ENCODE results near the gene RBMS3. TPM values are rescaled to one million over a fixed set of nuclear protein-coding genes. Genes with fewer than 3 reads are reported as not detected.
"Not testable (repeated sequence)": the region's sequence is repeated elsewhere in the genome, so short reads cannot be mapped to it uniquely, and the experiment has no call there.

The RBMS3 gene
- total and polyA plus RNA-seq, 5 donors from 2014 or later: 5.2 to 18.8 (median 8.5) TPM

DNA sequence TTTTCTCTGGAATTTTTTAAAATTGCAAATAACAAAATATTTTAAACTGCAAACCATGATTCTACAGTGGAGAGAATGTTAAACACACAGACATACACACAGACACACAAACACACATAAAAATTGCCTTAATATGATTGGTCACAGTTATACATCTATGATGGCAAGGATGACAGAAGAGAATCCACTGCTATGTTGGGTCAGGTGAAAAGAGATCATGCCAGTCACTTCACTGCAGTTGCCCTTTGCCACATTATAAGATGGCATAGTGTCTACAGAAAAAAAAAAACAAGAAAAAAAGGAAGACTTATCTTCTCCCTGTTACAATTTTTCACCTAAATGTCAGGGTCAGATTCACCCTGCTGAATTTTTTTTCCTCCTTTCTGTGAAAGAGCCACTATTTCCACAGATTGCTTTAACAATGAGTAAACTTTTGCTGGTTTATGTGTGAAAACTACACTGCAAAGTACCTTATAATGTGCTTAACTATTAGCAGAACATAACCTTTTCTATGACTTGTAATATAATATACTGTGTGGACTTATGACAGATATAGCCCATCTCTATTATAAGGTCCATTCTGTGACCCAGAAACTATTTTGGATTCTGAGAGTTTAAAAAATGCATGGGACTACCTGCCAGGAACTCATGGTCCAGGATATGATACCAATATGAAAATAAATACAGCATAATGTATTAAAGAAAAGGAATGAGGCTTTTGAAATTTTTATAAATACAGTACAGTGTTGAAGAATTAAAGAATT is 111.9 kb downstream of the RBMS3 start:
- Mint-ChIP-seq H3K27me3 (no peaks in the 10 kb centered on the region), H3K36me3 (no peaks in the 10 kb centered on the region), H3K4me3 (no peak overlapping the region), H3K9me3 (peaks cover 0 to 5% (median 1%) of the 10 kb centered on the region in 7 donors), H3K4me1 (peaks cover 0 to 10% (median 0%) of the 10 kb centered on the region in 4 donors), H3K27ac (no peak overlapping the region)
- Histone ChIP-seq H3K27me3 (ENCODE audit: control insufficient read depth, insufficient read depth, low read length) (no peaks in the 10 kb centered on the region), H3K4me1 (ENCODE audit: control insufficient read depth, insufficient read depth, low read length, poor library complexity, severe bottlenecking) (no peaks in the 10 kb centered on the region), H3K27ac (ENCODE audit: insufficient read depth, low read length, poor library complexity, severe bottlenecking) (no peak overlapping the region), H3K36me3 (ENCODE audit: control insufficient read depth, insufficient read depth, low read length) (no peaks in the 10 kb centered on the region), H3K4me3 (ENCODE audit: low read depth, low read length) (no peak overlapping the region), H3K9me3 (ENCODE audit: control insufficient read depth in 2 of 2, low read length in 2 of 2) (no peaks in the 10 kb centered on the region)
- DNase-seq (no peak), ATAC-seq (ENCODE audit: low read depth in 2 of 2) (no peak)

DNA sequence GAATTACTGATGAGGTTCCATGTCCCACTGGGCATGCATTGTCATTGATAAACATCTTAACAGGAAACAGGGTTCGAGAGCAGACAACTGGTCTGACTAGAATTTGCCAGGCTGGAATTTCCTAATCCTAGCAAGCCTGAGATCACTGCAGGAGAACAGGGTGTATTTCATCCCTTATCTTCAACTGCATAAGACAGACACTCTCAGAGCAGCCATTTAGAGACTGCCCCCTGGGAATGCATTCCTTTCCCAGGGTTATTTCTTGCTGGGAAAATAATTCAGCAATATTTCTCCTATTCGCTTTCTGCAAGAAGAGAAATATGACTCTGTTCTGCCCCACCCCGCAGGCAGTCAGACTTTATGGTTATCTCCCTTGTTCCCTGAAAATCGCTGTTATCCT is 113.1 kb downstream of the RBMS3 start:
- not testable (repeated sequence) for H3K4me1 ChIP-seq (ENCODE audit: control insufficient read depth, insufficient read depth, low read length, poor library complexity, severe bottlenecking); H3K9me3 Mint-ChIP-seq; H3K27me3 Mint-ChIP-seq; ATAC-seq (ENCODE audit: low read depth in 2 of 2); H3K27ac ChIP-seq (ENCODE audit: insufficient read depth, low read length, poor library complexity, severe bottlenecking); H3K36me3 ChIP-seq (ENCODE audit: control insufficient read depth, insufficient read depth, low read length); H3K4me1 Mint-ChIP-seq; H3K9me3 ChIP-seq (ENCODE audit: control insufficient read depth in 2 of 2, low read length in 2 of 2); H3K36me3 Mint-ChIP-seq; H3K27me3 ChIP-seq (ENCODE audit: control insufficient read depth, insufficient read depth, low read length); DNase-seq; H3K27ac Mint-ChIP-seq; H3K4me3 ChIP-seq (ENCODE audit: low read depth, low read length); H3K4me3 Mint-ChIP-seq

DNA sequence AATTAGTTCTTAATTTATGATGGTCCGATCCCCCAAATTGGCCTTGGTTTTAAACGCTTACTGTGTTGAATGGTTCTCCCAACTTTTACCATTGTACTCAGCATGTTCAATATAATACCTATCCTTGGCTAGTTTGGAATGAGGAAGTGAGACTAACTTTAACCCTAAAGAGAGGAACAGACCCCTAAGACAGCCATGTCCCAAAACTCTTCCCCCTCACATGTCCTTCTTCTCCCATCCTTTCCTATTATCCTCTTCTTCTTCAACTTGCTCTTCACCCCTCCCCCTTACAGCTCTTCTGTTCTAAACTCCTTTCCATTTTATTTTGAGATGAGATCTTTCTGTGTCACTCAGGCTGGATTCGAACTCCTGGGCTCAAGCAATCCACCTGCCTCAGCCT is 116.5 kb downstream of the RBMS3 start:
- Histone ChIP-seq H3K36me3 (ENCODE audit: control insufficient read depth, insufficient read depth, low read length) (no peaks in the 10 kb centered on the region), H3K27ac (ENCODE audit: insufficient read depth, low read length, poor library complexity, severe bottlenecking) (no peak overlapping the region), H3K4me3 (ENCODE audit: low read depth, low read length) (no peak overlapping the region), H3K27me3 (ENCODE audit: control insufficient read depth, insufficient read depth, low read length) (no peaks in the 10 kb centered on the region), H3K4me1 (ENCODE audit: control insufficient read depth, insufficient read depth, low read length, poor library complexity, severe bottlenecking) (no peaks in the 10 kb centered on the region), H3K9me3 (ENCODE audit: control insufficient read depth in 2 of 2, low read length in 2 of 2) (no peaks in the 10 kb centered on the region)
- no peaks in the 10 kb centered on the region for H3K27me3 Mint-ChIP-seq
- H3K4me1 Mint-ChIP-seq: peaks cover 0 to 3% (median 1%) of the 10 kb centered on the region in 4 donors
- no peak for ATAC-seq (ENCODE audit: low read depth in 2 of 2)
- DNase-seq: no peak
- H3K36me3 Mint-ChIP-seq: no peaks in the 10 kb centered on the region
- no peak overlapping the region for H3K27ac Mint-ChIP-seq
- H3K9me3 Mint-ChIP-seq: peaks cover 0 to 5% (median 2%) of the 10 kb centered on the region in 7 donors
- no peak overlapping the region for H3K4me3 Mint-ChIP-seq

DNA sequence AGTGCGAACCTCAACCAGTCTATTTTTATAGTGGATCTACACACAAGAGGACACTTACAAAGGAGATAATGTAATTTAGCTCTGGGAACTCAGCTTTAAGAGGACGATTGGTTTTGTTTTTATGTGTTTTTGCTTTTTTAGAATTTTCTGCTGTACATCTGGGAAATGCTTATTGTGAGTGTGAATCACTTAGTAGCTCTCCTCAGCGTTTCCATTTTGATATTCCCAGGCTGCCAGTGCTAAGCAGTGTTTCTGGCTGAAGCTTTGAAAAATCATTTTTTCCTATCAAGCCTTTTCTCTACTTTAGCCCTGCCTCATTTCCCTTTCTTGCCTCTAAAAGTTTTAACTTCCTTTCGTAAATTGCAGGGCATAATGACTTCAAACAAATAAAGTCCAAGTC is 117.9 kb downstream of the RBMS3 start:
- Mint-ChIP-seq H3K27me3 (no peaks in the 10 kb centered on the region), H3K4me3 (no peak overlapping the region), H3K36me3 (no peaks in the 10 kb centered on the region), H3K4me1 (peaks cover 0 to 4% (median 1%) of the 10 kb centered on the region in 4 donors), H3K9me3 (peaks cover 0 to 4% (median 1%) of the 10 kb centered on the region in 7 donors), H3K27ac (no peak overlapping the region)
- Histone ChIP-seq H3K36me3 (ENCODE audit: control insufficient read depth, insufficient read depth, low read length) (no peaks in the 10 kb centered on the region), H3K9me3 (ENCODE audit: control insufficient read depth in 2 of 2, low read length in 2 of 2) (no peaks in the 10 kb centered on the region), H3K4me1 (ENCODE audit: control insufficient read depth, insufficient read depth, low read length, poor library complexity, severe bottlenecking) (no peaks in the 10 kb centered on the region), H3K27me3 (ENCODE audit: control insufficient read depth, insufficient read depth, low read length) (no peaks in the 10 kb centered on the region), H3K4me3 (ENCODE audit: low read depth, low read length) (no peak overlapping the region), H3K27ac (ENCODE audit: insufficient read depth, low read length, poor library complexity, severe bottlenecking) (no peak overlapping the region)
- ATAC-seq (ENCODE audit: low read depth in 2 of 2) (no peak), DNase-seq (no peak)

DNA sequence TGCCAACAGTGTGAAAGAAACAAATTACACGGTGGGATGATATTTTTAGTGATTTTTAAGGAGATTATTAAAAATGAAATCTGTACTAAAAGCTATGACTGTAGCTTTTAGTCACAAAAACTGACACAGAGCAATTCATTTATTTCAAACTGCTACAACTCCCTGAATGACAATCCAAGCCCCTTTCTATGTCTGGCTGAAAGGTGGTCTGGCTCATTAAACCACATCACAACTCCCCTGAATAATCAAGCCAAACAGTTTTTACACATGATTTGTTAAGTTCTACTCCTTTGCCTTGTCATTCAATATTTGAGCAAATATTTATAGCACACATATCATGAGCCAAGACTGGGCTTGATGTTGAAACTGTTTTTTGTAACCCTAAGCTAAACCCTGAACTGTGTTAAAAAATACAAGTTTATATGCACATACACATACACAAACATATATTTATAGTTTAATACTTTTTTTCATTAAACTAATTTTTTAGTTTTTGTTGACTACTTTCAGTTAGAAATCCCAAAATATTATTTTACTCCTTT is 125.5 kb downstream of the RBMS3 start:
- H3K4me1 ChIP-seq (ENCODE audit: control insufficient read depth, insufficient read depth, low read length, poor library complexity, severe bottlenecking): no peaks in the 10 kb centered on the region
- Mint-ChIP-seq H3K4me3 (no peak overlapping the region), H3K4me1 (peaks cover 0 to 7% (median 3%) of the 10 kb centered on the region in 4 donors), H3K9me3 (peaks cover 0 to 2% (median 0%) of the 10 kb centered on the region in 7 donors), H3K27me3 (no peaks in the 10 kb centered on the region), H3K36me3 (peaks cover 5% of the 10 kb centered on the region), H3K27ac (no peak overlapping the region)
- ATAC-seq (ENCODE audit: low read depth in 2 of 2) (no peak), DNase-seq (no peak)
- H3K9me3 ChIP-seq (ENCODE audit: control insufficient read depth in 2 of 2, low read length in 2 of 2): no peaks in the 10 kb centered on the region
- H3K4me3 ChIP-seq (ENCODE audit: low read depth, low read length): no peak overlapping the region
- no peak overlapping the region for H3K27ac ChIP-seq (ENCODE audit: insufficient read depth, low read length, poor library complexity, severe bottlenecking)
- no peaks in the 10 kb centered on the region for H3K36me3 ChIP-seq (ENCODE audit: control insufficient read depth, insufficient read depth, low read length)
- no peaks in the 10 kb centered on the region for H3K27me3 ChIP-seq (ENCODE audit: control insufficient read depth, insufficient read depth, low read length)

DNA sequence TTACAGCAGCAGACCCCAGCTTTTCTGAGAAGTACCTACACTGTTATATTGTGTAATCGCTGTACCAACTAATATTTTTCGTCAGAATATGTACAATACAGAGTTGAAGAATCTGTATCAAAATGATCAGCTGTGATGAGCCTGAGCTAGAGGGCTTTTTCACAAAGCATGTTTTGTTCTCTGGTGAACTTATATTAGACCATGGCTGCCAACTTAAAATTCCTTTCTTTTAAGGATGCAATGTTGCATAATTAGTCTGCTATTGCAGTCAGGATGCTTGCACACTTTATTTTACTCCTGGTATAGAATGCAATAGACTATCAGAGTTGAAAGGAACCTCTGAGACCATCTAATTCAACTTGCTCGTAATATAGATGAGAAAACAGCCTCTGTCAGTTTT is 127.8 kb downstream of the RBMS3 start:
- H3K27me3 ChIP-seq (ENCODE audit: control insufficient read depth, insufficient read depth, low read length): no peaks in the 10 kb centered on the region
- no peak overlapping the region for H3K27ac ChIP-seq (ENCODE audit: insufficient read depth, low read length, poor library complexity, severe bottlenecking)
- ATAC-seq (ENCODE audit: low read depth in 2 of 2) (no peak), DNase-seq (no peak)
- no peaks in the 10 kb centered on the region for H3K9me3 ChIP-seq (ENCODE audit: control insufficient read depth in 2 of 2, low read length in 2 of 2)
- no peaks in the 10 kb centered on the region for H3K36me3 ChIP-seq (ENCODE audit: control insufficient read depth, insufficient read depth, low read length)
- H3K27me3 Mint-ChIP-seq: no peaks in the 10 kb centered on the region
- H3K4me1 ChIP-seq (ENCODE audit: control insufficient read depth, insufficient read depth, low read length, poor library complexity, severe bottlenecking): no peaks in the 10 kb centered on the region
- no peak overlapping the region for H3K4me3 ChIP-seq (ENCODE audit: low read depth, low read length)
- H3K27ac Mint-ChIP-seq: no peak overlapping the region
- H3K4me1 Mint-ChIP-seq: peaks cover 0 to 10% (median 2%) of the 10 kb centered on the region in 4 donors
- H3K36me3 Mint-ChIP-seq: peaks cover 5% of the 10 kb centered on the region
- no peaks in the 10 kb centered on the region for H3K9me3 Mint-ChIP-seq
- H3K4me3 Mint-ChIP-seq: no peak overlapping the region

DNA sequence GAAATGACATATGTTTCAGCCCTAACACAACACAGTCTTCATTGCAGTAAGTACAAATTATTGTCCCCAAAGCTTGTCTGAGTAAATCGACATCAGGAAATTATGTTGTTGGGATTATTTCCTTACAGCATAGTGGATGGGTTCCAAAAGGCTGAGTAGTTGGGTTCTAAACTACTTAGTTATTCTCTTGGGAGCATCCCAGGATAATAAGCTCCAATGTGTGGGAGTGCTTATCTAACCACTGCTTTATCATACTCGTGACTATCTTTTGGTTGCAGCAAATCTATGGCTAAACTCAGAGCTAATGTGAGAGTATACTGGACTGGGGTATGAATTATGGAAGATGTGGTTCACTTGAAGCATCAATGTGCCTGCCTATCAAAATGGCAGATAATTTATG is 128.5 kb downstream of the RBMS3 start:
- Histone ChIP-seq H3K27ac (ENCODE audit: insufficient read depth, low read length, poor library complexity, severe bottlenecking) (no peak overlapping the region), H3K4me1 (ENCODE audit: control insufficient read depth, insufficient read depth, low read length, poor library complexity, severe bottlenecking) (no peaks in the 10 kb centered on the region), H3K4me3 (ENCODE audit: low read depth, low read length) (no peak overlapping the region), H3K27me3 (ENCODE audit: control insufficient read depth, insufficient read depth, low read length) (no peaks in the 10 kb centered on the region), H3K36me3 (ENCODE audit: control insufficient read depth, insufficient read depth, low read length) (no peaks in the 10 kb centered on the region), H3K9me3 (ENCODE audit: control insufficient read depth in 2 of 2, low read length in 2 of 2) (no peaks in the 10 kb centered on the region)
- Mint-ChIP-seq H3K4me3 (peak overlapping the region in 1 of 4 donors; percentile 11), H3K27ac (no peak overlapping the region), H3K4me1 (peaks cover 0 to 10% (median 2%) of the 10 kb centered on the region in 4 donors), H3K9me3 (peaks cover 0 to 2% (median 0%) of the 10 kb centered on the region in 7 donors), H3K27me3 (no peaks in the 10 kb centered on the region), H3K36me3 (peaks cover 5% of the 10 kb centered on the region)
- ATAC-seq (ENCODE audit: low read depth in 2 of 2) (no peak), DNase-seq (no peak)

DNA sequence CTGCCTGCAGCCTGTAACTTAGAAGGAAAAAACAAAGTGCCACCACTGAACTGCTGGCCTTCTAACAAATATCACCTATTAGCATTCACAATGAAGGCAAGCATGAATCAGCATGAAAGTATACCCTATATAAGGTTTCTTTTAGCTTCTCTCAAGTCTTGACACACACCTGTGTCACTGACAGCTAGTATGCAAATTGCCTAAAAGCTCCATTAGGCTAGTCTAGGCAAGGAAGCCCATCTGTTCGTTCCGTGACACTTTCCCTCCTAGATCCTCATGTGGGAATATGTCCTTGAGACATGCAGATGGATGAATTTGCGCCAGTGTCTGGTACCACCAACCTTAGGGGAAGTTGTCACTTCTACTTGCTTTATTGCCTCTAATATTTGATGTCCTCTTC is 129.3 kb downstream of the RBMS3 start:
- ATAC-seq (ENCODE audit: low read depth in 2 of 2): no peak
- Histone ChIP-seq H3K27ac (ENCODE audit: insufficient read depth, low read length, poor library complexity, severe bottlenecking) (no peak overlapping the region), H3K4me1 (ENCODE audit: control insufficient read depth, insufficient read depth, low read length, poor library complexity, severe bottlenecking) (no peaks in the 10 kb centered on the region), H3K27me3 (ENCODE audit: control insufficient read depth, insufficient read depth, low read length) (no peaks in the 10 kb centered on the region), H3K9me3 (ENCODE audit: control insufficient read depth in 2 of 2, low read length in 2 of 2) (no peaks in the 10 kb centered on the region), H3K4me3 (ENCODE audit: low read depth, low read length) (no peak overlapping the region), H3K36me3 (ENCODE audit: control insufficient read depth, insufficient read depth, low read length) (no peaks in the 10 kb centered on the region)
- Mint-ChIP-seq H3K27me3 (no peaks in the 10 kb centered on the region), H3K36me3 (peaks cover 5% of the 10 kb centered on the region), H3K27ac (no peak overlapping the region), H3K9me3 (peaks cover 0 to 2% (median 0%) of the 10 kb centered on the region in 7 donors), H3K4me3 (no peak overlapping the region), H3K4me1 (peaks cover 0 to 10% (median 2%) of the 10 kb centered on the region in 4 donors)
- DNase-seq: no peak

Measured in CD4-positive, CD25-positive, alpha-beta regulatory T cell (primary cell).